Effector memory CD4-positive, alpha-beta T cell (primary cell): ENCODE data around the gene IL17RA.

Experiments used
- DNase-seq, 3 donors: peaks; one replicate each; pipeline ENCODE4 v3.0.0-alpha.2; 2020
- H3K27ac ChIP-seq: 2 replicates; pipeline ENCODE4 v1.7.0; 2013; ENCODE audit warnings: mild to moderate bottlenecking, low read length, moderate library complexity; ENCODE audit not compliant: insufficient read depth, poor library complexity, severe bottlenecking
- H3K27me3 ChIP-seq: replicated peaks from 2 replicates; pipeline ENCODE4 v1.7.0; 2013; ENCODE audit warnings: mild to moderate bottlenecking, low read length; ENCODE audit not compliant: insufficient read depth, control insufficient read depth, poor library complexity, severe bottlenecking
- H3K36me3 ChIP-seq: 2 replicates; pipeline ENCODE4 v1.7.0; 2013; ENCODE audit warnings: mild to moderate bottlenecking, low read length, moderate library complexity; ENCODE audit not compliant: control insufficient read depth, insufficient read depth
- H3K4me1 ChIP-seq: 2 replicates; pipeline ENCODE4 v1.7.0; 2013; ENCODE audit warnings: low read length, mild to moderate bottlenecking; ENCODE audit not compliant: control insufficient read depth, insufficient read depth, poor library complexity, severe bottlenecking
- H3K4me3 ChIP-seq: 2 replicates; pipeline ENCODE4 v1.7.0; 2013; ENCODE audit warnings: low read length, low read depth, mild to moderate bottlenecking; ENCODE audit not compliant: insufficient read depth, poor library complexity, severe bottlenecking
- H3K9me3 ChIP-seq: 2 replicates; pipeline ENCODE4 v1.7.0; 2013; ENCODE audit warnings: mild to moderate bottlenecking, low read length, moderate library complexity; ENCODE audit not compliant: control insufficient read depth

Gene IL17RA

GRCh38 chr22:17083255-17083654, 1.5 kb upstream of the IL17RA start:
- Histone ChIP-seq H3K9me3 (no peaks in the 10 kb centered on the region), H3K27ac (no peak overlapping the region), H3K4me1 (peaks cover 26% of the 10 kb centered on the region), H3K36me3 (no peaks in the 10 kb centered on the region), H3K27me3 (no peaks in the 10 kb centered on the region), H3K4me3 (no peak overlapping the region)
- no peak for DNase-seq

- peaks cover 30% of the 10 kb centered on the region for H3K4me1 ChIP-seq
- H3K4me3 ChIP-seq = peak overlapping the region; percentile 90
- H3K9me3 ChIP-seq = no peaks in the 10 kb centered on the region
- no peaks in the 10 kb centered on the region for H3K36me3 ChIP-seq
- no peak for DNase-seq
- H3K27ac ChIP-seq = no peak overlapping the region
- H3K27me3 ChIP-seq = no peaks in the 10 kb centered on the region
These were observed 874 bp upstream of the IL17RA start for GRCh38 chr22:17083811-17084441.

GRCh38 chr22:17085277-17086181, 729 bp downstream of the IL17RA start:
- no peak for DNase-seq
- Histone ChIP-seq H3K36me3 (no peaks in the 10 kb centered on the region), H3K4me1 (peaks cover 33% of the 10 kb centered on the region), H3K9me3 (no peaks in the 10 kb centered on the region), H3K27me3 (no peaks in the 10 kb centered on the region), H3K4me3 (peak overlapping the region; percentile 90), H3K27ac (peak overlapping the region; percentile 86)

GRCh38 chr22:17086296-17086695, 1.5 kb downstream of the IL17RA start:
- Histone ChIP-seq H3K27ac (peak overlapping the region; percentile 86), H3K27me3 (no peaks in the 10 kb centered on the region), H3K4me1 (peaks cover 40% of the 10 kb centered on the region), H3K9me3 (no peaks in the 10 kb centered on the region), H3K36me3 (no peaks in the 10 kb centered on the region), H3K4me3 (peak overlapping the region; percentile 90)
- no peak for DNase-seq

- no peaks in the 10 kb centered on the region for H3K36me3 ChIP-seq
- peak overlapping the region; percentile 48 for H3K27ac ChIP-seq
- H3K4me1 ChIP-seq = peaks cover 46% of the 10 kb centered on the region
- no peak for DNase-seq
- H3K4me3 ChIP-seq = peak overlapping the region; percentile 90
- H3K27me3 ChIP-seq = no peaks in the 10 kb centered on the region
- no peaks in the 10 kb centered on the region for H3K9me3 ChIP-seq
These were observed 2.1 kb downstream of the IL17RA start for GRCh38 chr22:17086788-17087497.

GRCh38 chr22:17087498-17088131, 2.8 kb downstream of the IL17RA start:
- Histone ChIP-seq H3K36me3 (no peaks in the 10 kb centered on the region), H3K9me3 (no peaks in the 10 kb centered on the region), H3K4me3 (peak overlapping the region; percentile 90), H3K4me1 (peaks cover 52% of the 10 kb centered on the region), H3K27ac (peak overlapping the region; percentile 48), H3K27me3 (no peaks in the 10 kb centered on the region)
- DNase-seq = peak; percentile 36 to 42 (median 39)

GRCh38 chr22:17090550-17090949, 5.8 kb downstream of the IL17RA start:
- Histone ChIP-seq H3K9me3 (no peaks in the 10 kb centered on the region), H3K36me3 (peaks cover 2% of the 10 kb centered on the region), H3K27me3 (no peaks in the 10 kb centered on the region), H3K4me3 (no peak overlapping the region), H3K27ac (no peak overlapping the region), H3K4me1 (peaks cover 63% of the 10 kb centered on the region)
- DNase-seq = no peak

- Histone ChIP-seq H3K9me3 (no peaks in the 10 kb centered on the region), H3K27me3 (no peaks in the 10 kb centered on the region), H3K27ac (no peak overlapping the region), H3K4me1 (peaks cover 56% of the 10 kb centered on the region), H3K4me3 (no peak overlapping the region), H3K36me3 (peaks cover 2% of the 10 kb centered on the region)
- no peak for DNase-seq
These were observed 7.1 kb downstream of the IL17RA start for GRCh38 chr22:17091851-17092250.

- peaks cover 2% of the 10 kb centered on the region for H3K36me3 ChIP-seq
- peaks cover 53% of the 10 kb centered on the region for H3K4me1 ChIP-seq
- H3K4me3 ChIP-seq = no peak overlapping the region
- H3K27ac ChIP-seq = no peak overlapping the region
- DNase-seq = no peak
- H3K9me3 ChIP-seq = no peaks in the 10 kb centered on the region
- H3K27me3 ChIP-seq = no peaks in the 10 kb centered on the region
These were observed 8.3 kb downstream of the IL17RA start for GRCh38 chr22:17093081-17093480.
